ENCODE data around the gene BEGAIN. TPM values are rescaled to one million over a fixed set of nuclear protein-coding genes. Genes with fewer than 3 reads are reported as not detected.

BEGAIN gene
- total RNA-seq, 1 donor from 2014 or later: 5.1 TPM

DNA sequence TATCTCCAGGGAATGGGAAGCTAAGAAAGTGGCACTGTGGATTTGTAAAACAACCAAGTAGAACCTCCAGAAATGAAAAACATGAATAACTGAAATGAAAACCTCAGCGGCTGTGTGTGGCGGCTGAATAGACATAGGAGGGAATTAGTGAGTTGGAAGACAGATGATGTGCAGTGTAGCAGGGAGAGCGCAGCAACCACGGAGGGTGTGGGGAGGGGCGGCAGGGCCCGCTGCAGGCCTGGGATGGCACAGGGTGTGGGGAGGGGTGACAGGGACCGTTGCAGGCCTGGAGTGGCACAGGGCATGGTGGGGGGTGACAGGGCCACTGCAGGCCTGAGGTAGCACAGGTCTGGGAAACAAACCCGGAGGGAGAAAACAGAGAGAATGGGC lies 51.1 kb downstream of the BEGAIN start:
- TF ChIP-seq, protein P1, sequence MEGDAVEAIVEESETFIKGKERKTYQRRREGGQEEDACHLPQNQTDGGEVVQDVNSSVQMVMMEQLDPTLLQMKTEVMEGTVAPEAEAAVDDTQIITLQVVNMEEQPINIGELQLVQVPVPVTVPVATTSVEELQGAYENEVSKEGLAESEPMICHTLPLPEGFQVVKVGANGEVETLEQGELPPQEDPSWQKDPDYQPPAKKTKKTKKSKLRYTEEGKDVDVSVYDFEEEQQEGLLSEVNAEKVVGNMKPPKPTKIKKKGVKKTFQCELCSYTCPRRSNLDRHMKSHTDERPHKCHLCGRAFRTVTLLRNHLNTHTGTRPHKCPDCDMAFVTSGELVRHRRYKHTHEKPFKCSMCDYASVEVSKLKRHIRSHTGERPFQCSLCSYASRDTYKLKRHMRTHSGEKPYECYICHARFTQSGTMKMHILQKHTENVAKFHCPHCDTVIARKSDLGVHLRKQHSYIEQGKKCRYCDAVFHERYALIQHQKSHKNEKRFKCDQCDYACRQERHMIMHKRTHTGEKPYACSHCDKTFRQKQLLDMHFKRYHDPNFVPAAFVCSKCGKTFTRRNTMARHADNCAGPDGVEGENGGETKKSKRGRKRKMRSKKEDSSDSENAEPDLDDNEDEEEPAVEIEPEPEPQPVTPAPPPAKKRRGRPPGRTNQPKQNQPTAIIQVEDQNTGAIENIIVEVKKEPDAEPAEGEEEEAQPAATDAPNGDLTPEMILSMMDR (IDR thresholded peaks at IDR 0.05): no peak
- Mint-ChIP-seq H3K27me3 (ENCODE audit: low read depth) (no peaks in the 10 kb centered on the region), H3K4me3 (ENCODE audit: unreplicated experiment) (no peak overlapping the region), H3K36me3 (ENCODE audit: low read depth) (no peaks in the 10 kb centered on the region), H3K4me1 (ENCODE audit: low read depth) (peaks cover 31% of the 10 kb centered on the region), H3K27ac (ENCODE audit: unreplicated experiment) (no peak overlapping the region), H3K9me3 (ENCODE audit: low read depth) (no peaks in the 10 kb centered on the region)
- DNase-seq (ENCODE audit: low spot score): peak; percentile 60

DNA sequence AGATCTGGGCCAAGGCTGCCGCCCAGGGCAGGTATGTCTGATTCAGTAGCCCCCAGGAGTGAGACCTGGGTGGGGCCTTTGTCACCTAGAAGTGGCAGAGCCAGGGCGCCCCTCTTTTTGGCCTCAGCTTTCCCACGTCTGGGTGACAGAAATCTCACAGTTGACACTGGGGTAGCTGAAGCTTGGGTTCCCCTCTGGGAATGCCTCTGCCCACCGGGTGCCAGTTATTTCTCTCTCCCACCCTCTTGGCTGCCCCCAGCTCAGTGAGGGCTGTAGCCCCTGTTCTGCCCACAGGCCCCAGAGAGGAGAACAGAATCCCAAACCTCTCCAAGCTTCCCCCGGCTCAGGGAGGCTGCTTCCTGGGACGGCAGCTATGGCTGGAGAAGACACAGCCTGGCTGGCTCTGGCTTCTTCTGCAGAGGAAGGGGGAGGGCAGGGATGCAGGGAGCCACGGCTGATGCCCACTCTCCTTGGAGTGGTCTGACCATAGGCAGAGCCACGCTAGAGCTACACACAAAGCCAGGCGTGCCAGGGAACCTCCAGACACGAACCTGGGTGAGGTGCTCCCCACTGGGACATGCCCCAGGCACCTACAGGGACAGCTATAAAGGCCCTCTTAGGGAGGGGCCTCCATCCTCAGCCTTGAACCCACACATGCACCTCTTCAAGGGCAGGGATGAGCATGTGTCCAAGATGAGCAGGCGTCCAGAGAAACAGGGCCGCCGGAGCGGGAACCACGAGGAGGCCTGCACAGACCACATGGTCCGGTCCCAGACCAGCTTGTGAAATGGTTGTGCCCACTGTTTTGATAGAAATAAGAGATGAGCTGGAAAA lies 51.7 kb downstream of the BEGAIN start:
- peak; percentile 75 for DNase-seq (ENCODE audit: low spot score)
- H3K4me1 Mint-ChIP-seq (ENCODE audit: low read depth): peaks cover 31% of the 10 kb centered on the region
- no peak overlapping the region for H3K4me3 Mint-ChIP-seq (ENCODE audit: unreplicated experiment)
- peaks cover 2% of the 10 kb centered on the region for H3K36me3 Mint-ChIP-seq (ENCODE audit: low read depth)
- no peak overlapping the region for H3K27ac Mint-ChIP-seq (ENCODE audit: unreplicated experiment)
- H3K27me3 Mint-ChIP-seq (ENCODE audit: low read depth): no peaks in the 10 kb centered on the region
- H3K9me3 Mint-ChIP-seq (ENCODE audit: low read depth): no peaks in the 10 kb centered on the region
- TF ChIP-seq, protein P1 (IDR thresholded peaks at IDR 0.05): no peak

DNA sequence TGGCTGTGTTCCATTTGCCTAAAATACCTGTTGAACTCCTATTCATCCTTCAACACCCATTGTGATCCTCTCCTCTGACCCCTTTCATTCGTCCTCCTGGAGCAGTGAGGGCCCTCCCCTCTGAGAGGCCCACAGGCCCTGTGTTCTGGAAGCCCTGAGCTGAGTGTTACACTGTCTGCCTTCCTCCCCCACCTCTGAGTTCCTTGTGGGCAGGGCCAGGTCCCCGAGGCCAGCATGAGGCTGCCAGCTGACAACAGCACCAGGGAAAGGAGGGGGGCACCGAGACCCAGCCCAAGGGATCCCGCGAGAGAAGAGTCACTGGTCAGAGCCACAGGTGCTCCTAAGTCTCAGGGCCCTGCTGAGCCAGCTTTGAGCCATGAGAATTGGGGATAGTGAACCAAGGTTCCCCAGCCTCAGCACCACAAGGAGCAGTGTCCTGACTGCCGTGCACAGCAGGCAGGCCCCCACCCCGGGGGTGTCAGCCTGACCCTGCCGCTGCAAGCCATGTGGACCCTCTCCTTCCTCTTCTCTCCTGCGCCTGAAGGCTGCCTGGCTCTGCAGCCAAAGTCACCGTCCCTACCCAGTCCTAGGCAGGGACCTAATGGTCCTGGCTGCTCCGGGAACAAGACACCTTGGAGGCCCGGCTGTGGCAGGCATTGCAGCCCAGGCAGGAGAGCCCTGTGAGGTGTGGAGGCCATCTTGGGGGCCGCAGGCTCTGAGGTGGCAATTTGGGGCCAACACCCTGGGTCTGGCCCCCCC lies 52.5 kb downstream of the BEGAIN start:
- no peak overlapping the region for H3K4me3 Mint-ChIP-seq (ENCODE audit: unreplicated experiment)
- no peaks in the 10 kb centered on the region for H3K27me3 Mint-ChIP-seq (ENCODE audit: low read depth)
- peak; percentile 63 for DNase-seq (ENCODE audit: low spot score)
- TF ChIP-seq, protein P1 (IDR thresholded peaks at IDR 0.05): no peak
- peaks cover 31% of the 10 kb centered on the region for H3K4me1 Mint-ChIP-seq (ENCODE audit: low read depth)
- peaks cover 2% of the 10 kb centered on the region for H3K36me3 Mint-ChIP-seq (ENCODE audit: low read depth)
- no peak overlapping the region for H3K27ac Mint-ChIP-seq (ENCODE audit: unreplicated experiment)
- no peaks in the 10 kb centered on the region for H3K9me3 Mint-ChIP-seq (ENCODE audit: low read depth)

DNA sequence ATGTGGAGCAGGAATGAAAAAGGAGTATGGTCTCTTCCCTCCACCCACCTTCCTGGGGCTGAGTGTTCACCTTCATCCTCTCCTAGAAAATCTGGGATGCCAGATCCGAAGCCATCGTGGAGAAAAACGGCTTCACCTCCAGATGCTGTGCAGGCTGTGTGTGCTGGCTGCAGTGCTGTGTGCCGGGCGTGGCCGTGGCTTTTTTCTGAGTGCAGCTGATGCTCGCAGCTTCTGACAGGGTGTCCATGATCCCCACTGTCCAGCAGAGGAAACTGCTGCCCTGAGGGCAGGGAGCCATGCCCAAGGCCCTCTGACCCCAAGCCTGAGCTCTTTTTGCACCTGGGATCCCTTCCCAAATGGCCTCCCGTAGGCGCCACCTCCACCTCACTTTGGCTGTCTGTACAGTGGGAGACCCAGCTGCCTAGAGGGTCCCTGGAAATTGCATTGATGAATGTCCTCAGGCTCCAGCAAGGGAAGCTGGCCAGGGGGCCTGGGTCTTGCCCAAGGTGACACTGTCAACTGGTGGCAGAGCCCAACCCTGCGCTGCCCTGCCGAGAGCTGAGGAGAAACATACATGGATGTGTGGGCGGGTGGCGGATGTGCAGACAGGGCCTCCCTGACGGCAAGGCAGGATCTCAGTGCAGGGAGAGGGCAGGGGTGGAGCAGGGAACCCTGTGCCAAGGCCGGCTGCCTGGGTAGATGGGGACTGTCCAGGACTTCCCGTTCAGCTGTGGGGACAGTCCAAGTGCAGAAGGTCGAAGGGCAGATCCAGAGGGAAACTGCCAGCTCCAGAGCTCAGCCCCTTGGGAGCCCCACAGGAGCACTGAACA lies 53.3 kb downstream of the BEGAIN start:
- Mint-ChIP-seq H3K4me3 (ENCODE audit: unreplicated experiment) (no peak overlapping the region), H3K4me1 (ENCODE audit: low read depth) (peaks cover 31% of the 10 kb centered on the region), H3K36me3 (ENCODE audit: low read depth) (peaks cover 2% of the 10 kb centered on the region), H3K9me3 (ENCODE audit: low read depth) (no peaks in the 10 kb centered on the region), H3K27me3 (ENCODE audit: low read depth) (no peaks in the 10 kb centered on the region), H3K27ac (ENCODE audit: unreplicated experiment) (peak overlapping the region; percentile 32)
- TF ChIP-seq, protein P1 (IDR thresholded peaks at IDR 0.05): no peak
- peak; percentile 94 for DNase-seq (ENCODE audit: low spot score)

All from chondrocyte (in vitro differentiated cells).